GM23338 (cell line): ENCODE data around the gene ECSCR. TPM values are rescaled to one million over a fixed set of nuclear protein-coding genes. Genes with fewer than 3 reads are reported as not detected.

ENCODE experiments used
- ATAC-seq: fragments of 200-7000 bp; cut with Tn5 transposase; 3 replicates; pipeline ENCODE4 v1.9.1; 2020
- DNase-seq: peaks from one replicate; pipeline ENCODE4 v3.0.0-alpha.2; 2015; ENCODE audit warnings: low spot score
- H2AFZ ChIP-seq: fragments of 200-600 bp; sonication (generic); 2 replicates; pipeline ENCODE4 v1.8.0; 2016; ENCODE audit warnings: antibody characterized with exemption, mild to moderate bottlenecking, moderate library complexity
- H3F3A ChIP-seq: fragments of 200-600 bp; sonication (generic); replicated peaks from 2 replicates; pipeline ENCODE4 v1.8.0; 2017; ENCODE audit warnings: antibody characterized with exemption, mixed run types, low read depth
- H3K27ac ChIP-seq: fragments of 200-600 bp; sonication (generic); 2 replicates; pipeline ENCODE4 v1.6.1; 2016; ENCODE audit warnings: low read depth
- H3K27me3 ChIP-seq: fragments of 200-600 bp; sonication (generic); 2 replicates; pipeline ENCODE4 v1.8.0; 2016; ENCODE audit warnings: mild to moderate bottlenecking, mixed run types, moderate library complexity; ENCODE audit not compliant: insufficient read depth
- H3K36me3 ChIP-seq: fragments of 200-600 bp; sonication (generic); 2 replicates; pipeline ENCODE4 v1.8.0; 2016; ENCODE audit warnings: mild to moderate bottlenecking; ENCODE audit not compliant: insufficient read depth
- H3K4me1 ChIP-seq: fragments of 200-600 bp; sonication (generic); 2 replicates; pipeline ENCODE4 v1.8.0; 2016; ENCODE audit warnings: mild to moderate bottlenecking, moderate library complexity; ENCODE audit not compliant: insufficient read depth
- H3K4me2 ChIP-seq: fragments of 200-600 bp; sonication (generic); 2 replicates; pipeline ENCODE4 v1.7.1; 2017; ENCODE audit warnings: mixed run types
- H3K4me3 ChIP-seq: fragments of 200-600 bp; sonication (generic); 2 replicates; pipeline ENCODE4 v1.6.1; 2016; ENCODE audit warnings: mixed run types
- H3K79me2 ChIP-seq: fragments of 200-600 bp; sonication (generic); replicated peaks from 2 replicates; pipeline ENCODE4 v1.8.0; 2017; ENCODE audit warnings: mild to moderate bottlenecking; ENCODE audit not compliant: insufficient read depth
- H3K9me2 ChIP-seq: fragments of 200-600 bp; sonication (generic); 2 replicates; pipeline ENCODE4 v1.8.0; 2017; ENCODE audit not compliant: insufficient read depth
- H4K20me1 ChIP-seq: fragments of 200-600 bp; sonication (generic); replicated peaks from 2 replicates; pipeline ENCODE4 v1.8.0; 2017; ENCODE audit warnings: mild to moderate bottlenecking; ENCODE audit not compliant: insufficient read depth
- H3K27ac Mint-ChIP-seq: 2 replicates; pipeline ENCODE4 v1.8.0; 2020; ENCODE audit warnings: inconsistent platforms, mild to moderate bottlenecking, moderate library complexity, mixed read lengths
- H3K27me3 Mint-ChIP-seq: 3 replicates; pipeline ENCODE4 v1.8.0; 2022; ENCODE audit warnings: low read depth, mild to moderate bottlenecking, moderate library complexity, mixed read lengths, inconsistent platforms; ENCODE audit not compliant: insufficient read depth, poor library complexity
- H3K36me3 Mint-ChIP-seq: 3 replicates; pipeline ENCODE4 v1.8.0; 2021; ENCODE audit warnings: low read depth, mild to moderate bottlenecking, inconsistent platforms, moderate library complexity, mixed read lengths
- H3K4me1 Mint-ChIP-seq: 3 replicates; pipeline ENCODE4 v1.8.0; 2020; ENCODE audit warnings: mild to moderate bottlenecking, inconsistent platforms, mixed read lengths
- H3K4me3 Mint-ChIP-seq: 3 replicates; pipeline ENCODE4 v1.8.0; 2021; ENCODE audit warnings: moderate library complexity, mild to moderate bottlenecking, inconsistent platforms, mixed read lengths
- H3K9me3 Mint-ChIP-seq: 3 replicates; pipeline ENCODE4 v1.8.0; 2020; ENCODE audit warnings: moderate library complexity, mild to moderate bottlenecking, inconsistent platforms, mixed read lengths
- CREB1 ChIP-seq: fragments of 250-450 bp; sonication (Bioruptor Pico); IDR thresholded peaks from 2 replicates; pipeline ENCODE4 v1.5.0; 2020; ENCODE audit warnings: low read depth, mild to moderate bottlenecking, moderate library complexity
- ETS1 ChIP-seq: IDR thresholded peaks from 2 replicates; pipeline ENCODE4 v1.6.1; 2016; ENCODE audit warnings: antibody characterized with exemption
- EZH2 ChIP-seq: fragments of 200-600 bp; sonication (generic); IDR thresholded peaks from one replicate; pipeline ENCODE4 v1.8.0; 2017; ENCODE audit warnings: antibody characterized with exemption, mild to moderate bottlenecking, low read depth; ENCODE audit not compliant: unreplicated experiment
- EZH2phosphoT487 ChIP-seq: fragments of 200-600 bp; sonication (generic); IDR thresholded peaks from one replicate; pipeline ENCODE4 v1.8.1; 2018; ENCODE audit warnings: antibody characterized with exemption; ENCODE audit not compliant: unreplicated experiment
- JUNB ChIP-seq: IDR thresholded peaks from one replicate; pipeline ENCODE4 v1.6.1; 2016; ENCODE audit warnings: antibody characterized with exemption; ENCODE audit not compliant: unreplicated experiment
- NANOG ChIP-seq: IDR thresholded peaks from 2 replicates; pipeline ENCODE4 v1.6.1; 2016; ENCODE audit warnings: antibody characterized with exemption, borderline replicate concordance
- POLR2AphosphoS5 ChIP-seq: IDR thresholded peaks from 2 replicates; pipeline ENCODE4 v1.6.1; 2016; ENCODE audit warnings: antibody characterized with exemption, low read depth
- STAT1 ChIP-seq: IDR thresholded peaks from one replicate; pipeline ENCODE4 v1.6.1; 2016; ENCODE audit warnings: antibody characterized with exemption; ENCODE audit not compliant: unreplicated experiment
- ZNF331 ChIP-seq: fragments of 250-450 bp; sonication (Bioruptor Pico); IDR thresholded peaks from 2 replicates; pipeline ENCODE4 v1.5.0; 2020; ENCODE audit warnings: low read depth, mild to moderate bottlenecking, moderate library complexity
- polyA plus RNA-seq: library from polyadenylated mRNA; unstranded; fragments of >200 nt; fragmentation: Nextera tagmentation; extraction: Ambion mirVana; gene quantifications from 2 replicates; pipeline ENCODE4 v1.2.1, GENCODE V29; 2016
- total RNA-seq: library from RNA; depleted of rRNA; stranded (reverse); fragments of >200 nt; shearing (Covaris generic); gene quantifications from 2 replicates; pipeline ENCODE4 v1.2.3, GENCODE V29; 2014
- TF ChIP-seq, protein P1 (sequence below): fragments of 250-450 bp; sonication (Bioruptor Pico); IDR thresholded peaks from 2 replicates; pipeline ENCODE4 v1.5.0; 2020; ENCODE audit warnings: mild to moderate bottlenecking, moderate library complexity
- TF ChIP-seq, protein P2 (sequence below), 2 experiments: fragments of 200-600 bp in 1 of 2; sonication (generic) in 1 of 2; conservative IDR thresholded peaks; 2 replicates each; pipeline versions ENCODE4 v1.5.1 to v1.6.1; 2016 to 2017; ENCODE audit warnings: antibody characterized with exemption in 2 of 2, low read depth in 2 of 2, mild to moderate bottlenecking in 2 of 2, moderate library complexity in 1 of 2

Gene ECSCR
- total and polyA plus RNA-seq, 2 experiments from 2014 or later = 2.2 to 2.6 TPM

DNA sequence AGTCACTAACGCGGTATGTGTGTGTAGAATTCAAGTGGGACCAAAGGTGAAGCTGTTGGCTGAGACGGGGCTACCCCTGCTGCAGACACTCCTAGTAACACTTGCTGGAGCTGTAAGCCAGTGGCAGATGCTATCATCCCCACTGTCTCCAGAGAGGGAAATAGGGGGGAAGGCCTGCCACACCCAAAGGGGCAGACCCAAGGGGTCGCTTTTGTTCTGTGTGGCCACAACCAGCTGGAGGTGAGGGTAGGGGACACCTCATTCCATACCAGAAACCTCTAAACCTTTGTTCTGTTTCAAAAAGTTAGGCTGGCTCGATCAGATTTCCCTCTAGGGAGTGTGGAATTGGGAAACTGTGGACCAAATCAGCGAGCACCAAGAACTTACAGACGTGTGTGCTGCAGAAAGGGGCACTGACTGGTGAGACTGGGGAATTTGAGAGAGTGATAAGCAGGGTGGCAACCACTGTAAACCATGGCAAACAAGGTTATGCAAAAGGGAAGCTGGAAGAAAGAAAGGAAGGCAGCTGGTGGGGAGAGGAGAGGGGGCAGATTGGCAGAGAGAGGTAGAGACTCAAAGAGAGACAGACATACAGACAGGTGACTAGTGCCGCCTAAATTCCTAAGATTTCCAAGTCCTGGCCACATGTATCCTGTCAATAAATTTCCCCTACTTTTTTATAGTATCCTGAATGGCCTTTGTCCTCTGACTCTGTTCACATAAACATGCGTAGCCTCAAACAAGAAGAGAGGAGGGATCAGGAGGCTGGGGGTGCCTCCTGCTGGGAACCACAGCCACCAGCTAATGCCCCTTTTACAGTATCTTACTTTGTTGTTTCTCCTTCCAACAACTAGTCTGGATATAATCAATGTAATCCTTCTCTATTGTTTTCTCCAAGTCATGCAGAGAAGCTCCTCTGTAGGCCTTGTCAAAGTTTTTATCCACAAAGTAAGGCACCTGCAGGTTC, 43.0 kb downstream of the ECSCR start:
- H3K36me3 Mint-ChIP-seq = peaks cover 32% of the 10 kb centered on the region; the same call in 2 of the 3 replicates
- H3K36me3 ChIP-seq = peaks cover 4% of the 10 kb centered on the region; the same call in 1 of the 2 replicates
- H3K4me2 ChIP-seq = no peak overlapping the region
- H2AFZ ChIP-seq = no peak overlapping the region
- no peak for TF ChIP-seq NANOG
- TF ChIP-seq STAT1 = no peak
- TF ChIP-seq EZH2phosphoT487 = no peak
- TF ChIP-seq POLR2AphosphoS5 = no peak
- no peak for TF ChIP-seq JUNB
- no peak for TF ChIP-seq ETS1
- TF ChIP-seq ZNF331 (CRISPR knock-in tag) = no peak
- TF ChIP-seq, protein P1, sequence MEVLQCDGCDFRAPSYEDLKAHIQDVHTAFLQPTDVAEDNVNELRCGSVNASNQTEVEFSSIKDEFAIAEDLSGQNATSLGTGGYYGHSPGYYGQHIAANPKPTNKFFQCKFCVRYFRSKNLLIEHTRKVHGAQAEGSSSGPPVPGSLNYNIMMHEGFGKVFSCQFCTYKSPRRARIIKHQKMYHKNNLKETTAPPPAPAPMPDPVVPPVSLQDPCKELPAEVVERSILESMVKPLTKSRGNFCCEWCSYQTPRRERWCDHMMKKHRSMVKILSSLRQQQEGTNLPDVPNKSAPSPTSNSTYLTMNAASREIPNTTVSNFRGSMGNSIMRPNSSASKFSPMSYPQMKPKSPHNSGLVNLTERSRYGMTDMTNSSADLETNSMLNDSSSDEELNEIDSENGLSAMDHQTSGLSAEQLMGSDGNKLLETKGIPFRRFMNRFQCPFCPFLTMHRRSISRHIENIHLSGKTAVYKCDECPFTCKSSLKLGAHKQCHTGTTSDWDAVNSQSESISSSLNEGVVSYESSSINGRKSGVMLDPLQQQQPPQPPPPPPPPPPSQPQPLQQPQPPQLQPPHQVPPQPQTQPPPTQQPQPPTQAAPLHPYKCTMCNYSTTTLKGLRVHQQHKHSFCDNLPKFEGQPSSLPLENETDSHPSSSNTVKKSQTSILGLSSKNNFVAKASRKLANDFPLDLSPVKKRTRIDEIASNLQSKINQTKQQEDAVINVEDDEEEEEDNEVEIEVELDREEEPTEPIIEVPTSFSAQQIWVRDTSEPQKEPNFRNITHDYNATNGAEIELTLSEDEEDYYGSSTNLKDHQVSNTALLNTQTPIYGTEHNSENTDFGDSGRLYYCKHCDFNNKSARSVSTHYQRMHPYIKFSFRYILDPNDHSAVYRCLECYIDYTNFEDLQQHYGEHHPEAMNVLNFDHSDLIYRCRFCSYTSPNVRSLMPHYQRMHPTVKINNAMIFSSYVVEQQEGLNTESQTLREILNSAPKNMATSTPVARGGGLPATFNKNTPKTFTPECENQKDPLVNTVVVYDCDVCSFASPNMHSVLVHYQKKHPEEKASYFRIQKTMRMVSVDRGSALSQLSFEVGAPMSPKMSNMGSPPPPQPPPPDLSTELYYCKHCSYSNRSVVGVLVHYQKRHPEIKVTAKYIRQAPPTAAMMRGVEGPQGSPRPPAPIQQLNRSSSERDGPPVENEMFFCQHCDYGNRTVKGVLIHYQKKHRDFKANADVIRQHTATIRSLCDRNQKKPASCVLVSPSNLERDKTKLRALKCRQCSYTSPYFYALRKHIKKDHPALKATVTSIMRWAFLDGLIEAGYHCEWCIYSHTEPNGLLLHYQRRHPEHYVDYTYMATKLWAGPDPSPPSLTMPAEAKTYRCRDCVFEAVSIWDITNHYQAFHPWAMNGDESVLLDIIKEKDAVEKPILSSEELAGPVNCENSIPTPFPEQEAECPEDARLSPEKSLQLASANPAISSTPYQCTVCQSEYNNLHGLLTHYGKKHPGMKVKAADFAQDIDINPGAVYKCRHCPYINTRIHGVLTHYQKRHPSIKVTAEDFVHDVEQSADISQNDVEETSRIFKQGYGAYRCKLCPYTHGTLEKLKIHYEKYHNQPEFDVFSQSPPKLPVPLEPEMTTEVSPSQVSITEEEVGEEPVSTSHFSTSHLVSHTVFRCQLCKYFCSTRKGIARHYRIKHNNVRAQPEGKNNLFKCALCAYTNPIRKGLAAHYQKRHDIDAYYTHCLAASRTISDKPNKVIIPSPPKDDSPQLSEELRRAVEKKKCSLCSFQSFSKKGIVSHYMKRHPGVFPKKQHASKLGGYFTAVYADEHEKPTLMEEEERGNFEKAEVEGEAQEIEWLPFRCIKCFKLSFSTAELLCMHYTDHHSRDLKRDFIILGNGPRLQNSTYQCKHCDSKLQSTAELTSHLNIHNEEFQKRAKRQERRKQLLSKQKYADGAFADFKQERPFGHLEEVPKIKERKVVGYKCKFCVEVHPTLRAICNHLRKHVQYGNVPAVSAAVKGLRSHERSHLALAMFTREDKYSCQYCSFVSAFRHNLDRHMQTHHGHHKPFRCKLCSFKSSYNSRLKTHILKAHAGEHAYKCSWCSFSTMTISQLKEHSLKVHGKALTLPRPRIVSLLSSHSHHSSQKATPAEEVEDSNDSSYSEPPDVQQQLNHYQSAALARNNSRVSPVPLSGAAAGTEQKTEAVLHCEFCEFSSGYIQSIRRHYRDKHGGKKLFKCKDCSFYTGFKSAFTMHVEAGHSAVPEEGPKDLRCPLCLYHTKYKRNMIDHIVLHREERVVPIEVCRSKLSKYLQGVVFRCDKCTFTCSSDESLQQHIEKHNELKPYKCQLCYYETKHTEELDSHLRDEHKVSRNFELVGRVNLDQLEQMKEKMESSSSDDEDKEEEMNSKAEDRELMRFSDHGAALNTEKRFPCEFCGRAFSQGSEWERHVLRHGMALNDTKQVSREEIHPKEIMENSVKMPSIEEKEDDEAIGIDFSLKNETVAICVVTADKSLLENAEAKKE = no peak
- TF ChIP-seq, protein P2, sequence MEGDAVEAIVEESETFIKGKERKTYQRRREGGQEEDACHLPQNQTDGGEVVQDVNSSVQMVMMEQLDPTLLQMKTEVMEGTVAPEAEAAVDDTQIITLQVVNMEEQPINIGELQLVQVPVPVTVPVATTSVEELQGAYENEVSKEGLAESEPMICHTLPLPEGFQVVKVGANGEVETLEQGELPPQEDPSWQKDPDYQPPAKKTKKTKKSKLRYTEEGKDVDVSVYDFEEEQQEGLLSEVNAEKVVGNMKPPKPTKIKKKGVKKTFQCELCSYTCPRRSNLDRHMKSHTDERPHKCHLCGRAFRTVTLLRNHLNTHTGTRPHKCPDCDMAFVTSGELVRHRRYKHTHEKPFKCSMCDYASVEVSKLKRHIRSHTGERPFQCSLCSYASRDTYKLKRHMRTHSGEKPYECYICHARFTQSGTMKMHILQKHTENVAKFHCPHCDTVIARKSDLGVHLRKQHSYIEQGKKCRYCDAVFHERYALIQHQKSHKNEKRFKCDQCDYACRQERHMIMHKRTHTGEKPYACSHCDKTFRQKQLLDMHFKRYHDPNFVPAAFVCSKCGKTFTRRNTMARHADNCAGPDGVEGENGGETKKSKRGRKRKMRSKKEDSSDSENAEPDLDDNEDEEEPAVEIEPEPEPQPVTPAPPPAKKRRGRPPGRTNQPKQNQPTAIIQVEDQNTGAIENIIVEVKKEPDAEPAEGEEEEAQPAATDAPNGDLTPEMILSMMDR (conservative IDR thresholded peaks at IDR 0.05; ENCODE audit: low read depth in 2 of 2) = no peak; a peak in 1 of 4 replicates
- TF ChIP-seq CREB1 (CRISPR knock-in tag) = no peak
- no peak for TF ChIP-seq EZH2
- no peak overlapping the region for H3K4me3 Mint-ChIP-seq
- no peaks in the 10 kb centered on the region for H4K20me1 ChIP-seq
- no peaks in the 10 kb centered on the region for H3K79me2 ChIP-seq
- peaks cover 3% of the 10 kb centered on the region; the same call in 1 of the 2 replicates for H3F3A ChIP-seq
- H3K9me3 Mint-ChIP-seq = no peaks in the 10 kb centered on the region
- H3K27me3 Mint-ChIP-seq = peaks cover 2% of the 10 kb centered on the region
- no peaks in the 10 kb centered on the region for H3K4me1 ChIP-seq
- no peaks in the 10 kb centered on the region for H3K27me3 ChIP-seq
- H3K4me1 Mint-ChIP-seq = peaks cover 15% of the 10 kb centered on the region
- H3K27ac ChIP-seq = no peak overlapping the region
- no peak overlapping the region for H3K4me3 ChIP-seq
- no peak overlapping the region for H3K27ac Mint-ChIP-seq
- DNase-seq (no peak), ATAC-seq (peak; percentile 39)
- no peaks in the 10 kb centered on the region for H3K9me2 ChIP-seq
